A549 (cell line): ENCODE data around the gene ARHGAP22.
A peak's percentile ranks its signal among the peaks of the same experiment; 100 is the strongest.

Experiments used
- CBX8 ChIP-seq: fragments of 200-600 bp; sonication (generic); IDR thresholded peaks from 2 replicates; pipeline ENCODE4 v1.6.1; 2016
- JUNB ChIP-seq: fragments of >200 bp; sonication (Bioruptor Twin); formaldehyde crosslinking; IDR thresholded peaks from 2 replicates; pipeline ENCODE4 v1.6.1; 2016
- RCOR1 ChIP-seq: fragments of 150-350 bp; IDR thresholded peaks from 2 replicates; pipeline ENCODE4 v1.6.1; 2014; ENCODE audit warnings: antibody characterized with exemption, low read length, low read depth
- TF ChIP-seq, protein P1 (sequence below): fragments of >200 bp; sonication (Bioruptor Twin); formaldehyde crosslinking; IDR thresholded peaks from 3 replicates; pipeline ENCODE4 v1.5.1; 2016

DNA sequence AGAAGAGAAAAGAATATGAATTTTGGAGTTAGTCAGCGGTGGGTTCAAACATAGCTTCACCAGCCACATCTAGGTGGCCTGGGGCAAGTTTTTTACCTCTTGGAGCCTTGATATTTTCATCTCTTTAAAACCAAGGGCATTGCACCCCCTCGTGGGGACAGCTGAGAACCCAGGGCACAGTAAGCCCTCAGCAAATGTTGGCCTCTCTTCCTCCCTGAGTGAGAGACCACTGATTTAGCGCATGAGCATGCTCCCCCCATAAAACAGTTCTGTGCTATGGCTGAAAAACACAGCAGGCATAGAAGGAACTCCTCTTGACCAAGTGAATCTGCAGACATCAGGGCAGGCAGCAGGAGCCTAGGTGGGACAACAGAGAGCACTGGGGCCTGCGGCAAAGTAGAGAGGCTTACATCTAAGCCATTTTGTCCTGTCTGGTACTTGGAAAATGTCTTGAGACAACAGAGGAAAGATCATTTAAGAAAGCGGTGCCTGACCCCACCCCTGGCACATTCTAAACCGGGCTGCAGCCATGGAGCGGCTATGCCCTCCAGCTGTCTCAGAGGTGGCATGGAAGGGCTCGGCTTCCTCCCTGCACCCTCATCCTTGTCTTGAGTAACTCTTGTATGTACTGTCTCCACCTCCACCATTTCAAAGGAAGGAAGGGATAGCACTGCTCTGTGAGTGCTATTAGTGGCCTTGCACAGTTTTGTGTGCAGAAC is 94.7 kb downstream of the ARHGAP22 start:
- TF ChIP-seq RCOR1: no peak
- TF ChIP-seq, protein P1, sequence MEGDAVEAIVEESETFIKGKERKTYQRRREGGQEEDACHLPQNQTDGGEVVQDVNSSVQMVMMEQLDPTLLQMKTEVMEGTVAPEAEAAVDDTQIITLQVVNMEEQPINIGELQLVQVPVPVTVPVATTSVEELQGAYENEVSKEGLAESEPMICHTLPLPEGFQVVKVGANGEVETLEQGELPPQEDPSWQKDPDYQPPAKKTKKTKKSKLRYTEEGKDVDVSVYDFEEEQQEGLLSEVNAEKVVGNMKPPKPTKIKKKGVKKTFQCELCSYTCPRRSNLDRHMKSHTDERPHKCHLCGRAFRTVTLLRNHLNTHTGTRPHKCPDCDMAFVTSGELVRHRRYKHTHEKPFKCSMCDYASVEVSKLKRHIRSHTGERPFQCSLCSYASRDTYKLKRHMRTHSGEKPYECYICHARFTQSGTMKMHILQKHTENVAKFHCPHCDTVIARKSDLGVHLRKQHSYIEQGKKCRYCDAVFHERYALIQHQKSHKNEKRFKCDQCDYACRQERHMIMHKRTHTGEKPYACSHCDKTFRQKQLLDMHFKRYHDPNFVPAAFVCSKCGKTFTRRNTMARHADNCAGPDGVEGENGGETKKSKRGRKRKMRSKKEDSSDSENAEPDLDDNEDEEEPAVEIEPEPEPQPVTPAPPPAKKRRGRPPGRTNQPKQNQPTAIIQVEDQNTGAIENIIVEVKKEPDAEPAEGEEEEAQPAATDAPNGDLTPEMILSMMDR: peak; percentile 26; the same call in 1 of the 3 replicates
- no peak for TF ChIP-seq JUNB
- TF ChIP-seq CBX8: no peak
